Breast epithelium (tissue), 4 donors: ENCODE data around the gene DNAJB8. TPM values are rescaled to one million over a fixed set of nuclear protein-coding genes. Genes with fewer than 3 reads are reported as not detected.

Source experiments
- DNase-seq, 2 donors: peaks; one replicate each; pipeline ENCODE4 v3.0.0-alpha.2; 2019; ENCODE audit warnings: low spot score in 2 of 2
- H3K27ac ChIP-seq, 2 donors: fragments of 200-600 bp; sonication (generic) in 1 of 2; one replicate each; pipeline ENCODE4 v1.5.1; 2016 to 2019; ENCODE audit warnings: mild to moderate bottlenecking in 1 of 2
- H3K27me3 ChIP-seq, 2 donors: fragments of 200-600 bp; sonication (generic) in 1 of 2; one replicate each; pipeline versions ENCODE4 v1.5.1 to v1.6.0; 2017 to 2019; ENCODE audit warnings: control low read depth in 1 of 2, mild to moderate bottlenecking in 1 of 2
- H3K36me3 ChIP-seq: fragments of 200-600 bp; one replicate; pipeline ENCODE4 v1.5.1; 2019
- H3K4me1 ChIP-seq, 2 donors: fragments of 200-600 bp; sonication (generic); one replicate each; pipeline ENCODE4 v1.5.1; 2016 to 2019; ENCODE audit warnings: control low read depth in 1 of 2
- H3K4me3 ChIP-seq, 3 donors: fragments of 200-600 bp; sonication (generic); 1 replicate in 2 of 3; 2 replicates in 1 of 3; pipeline ENCODE4 v1.5.1; 2016 to 2019; ENCODE audit warnings: mild to moderate bottlenecking in 3 of 3, moderate library complexity in 2 of 3
- H3K9me3 ChIP-seq, 2 donors: fragments of 200-600 bp; sonication (generic) in 1 of 2; one replicate each; pipeline ENCODE4 v1.5.1; 2016 to 2019; ENCODE audit warnings: control low read depth in 1 of 2
- POLR2A ChIP-seq: fragments of 450-650 bp; IDR thresholded peaks from one replicate; pipeline ENCODE4 v1.6.1; 2016; ENCODE audit warnings: antibody characterized with exemption, mild to moderate bottlenecking, moderate library complexity
- POLR2AphosphoS5 ChIP-seq, 3 donors: sonication (generic); formaldehyde crosslinking; IDR thresholded peaks; one replicate each; pipeline ENCODE4 v1.6.1; 2017; ENCODE audit warnings: antibody characterized with exemption in 3 of 3
- intact Hi-C: fragments of 100-400 bp; cut with DNase I; formaldehyde crosslinking; loops from one replicate; pipeline ENCODE4 v1.15.1; 2023; ENCODE audit warnings: low total_unique reads
- total RNA-seq, 3 donors: library from RNA; depleted of rRNA; stranded (reverse); fragments of >200 nt; gene quantifications; one replicate each; pipeline ENCODE4 v1.1.0, GENCODE V29; 2016
- TF ChIP-seq, protein P1 (sequence below), 3 donors: fragments of 450-650 bp; IDR thresholded peaks; one replicate each; pipeline ENCODE4 v1.5.1; 2016 to 2017; ENCODE audit warnings: antibody characterized with exemption in 3 of 3, mild to moderate bottlenecking in 3 of 3, moderate library complexity in 3 of 3

DNAJB8 gene
- total RNA-seq, 3 donors from 2014 or later: not detected

- H3K27ac ChIP-seq: peak overlapping the region; percentile 48 to 77
- H3K27me3 ChIP-seq: peaks cover 9 to 100% of the 10 kb centered on the region in 2 donors
- peaks cover 17 to 24% of the 10 kb centered on the region in 2 donors for H3K4me1 ChIP-seq
- H3K4me3 ChIP-seq: peak overlapping the region; percentile 50 to 76 (median 55)
- TF ChIP-seq POLR2A: no peak
- TF ChIP-seq POLR2AphosphoS5 (IDR thresholded peaks at IDR 0.05): no peak
- TF ChIP-seq, protein P1, sequence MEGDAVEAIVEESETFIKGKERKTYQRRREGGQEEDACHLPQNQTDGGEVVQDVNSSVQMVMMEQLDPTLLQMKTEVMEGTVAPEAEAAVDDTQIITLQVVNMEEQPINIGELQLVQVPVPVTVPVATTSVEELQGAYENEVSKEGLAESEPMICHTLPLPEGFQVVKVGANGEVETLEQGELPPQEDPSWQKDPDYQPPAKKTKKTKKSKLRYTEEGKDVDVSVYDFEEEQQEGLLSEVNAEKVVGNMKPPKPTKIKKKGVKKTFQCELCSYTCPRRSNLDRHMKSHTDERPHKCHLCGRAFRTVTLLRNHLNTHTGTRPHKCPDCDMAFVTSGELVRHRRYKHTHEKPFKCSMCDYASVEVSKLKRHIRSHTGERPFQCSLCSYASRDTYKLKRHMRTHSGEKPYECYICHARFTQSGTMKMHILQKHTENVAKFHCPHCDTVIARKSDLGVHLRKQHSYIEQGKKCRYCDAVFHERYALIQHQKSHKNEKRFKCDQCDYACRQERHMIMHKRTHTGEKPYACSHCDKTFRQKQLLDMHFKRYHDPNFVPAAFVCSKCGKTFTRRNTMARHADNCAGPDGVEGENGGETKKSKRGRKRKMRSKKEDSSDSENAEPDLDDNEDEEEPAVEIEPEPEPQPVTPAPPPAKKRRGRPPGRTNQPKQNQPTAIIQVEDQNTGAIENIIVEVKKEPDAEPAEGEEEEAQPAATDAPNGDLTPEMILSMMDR (IDR thresholded peaks at IDR 0.05): no peak
- no peak for DNase-seq
- H3K9me3 ChIP-seq: no peaks in the 10 kb centered on the region
- H3K36me3 ChIP-seq: no peaks in the 10 kb centered on the region
- intact Hi-C loops: loop anchor here (5.0 to 10.0 kb wide), 2 partner anchors 404 to 528 kb away; no protein-coding TSS in a partner anchor
Observed at GRCh38 chr3:128488991-128489673, 22.4 kb upstream of the DNAJB8 start.

- Histone ChIP-seq H3K27ac (peak overlapping the region; percentile 48 to 77), H3K27me3 (peaks cover 9 to 100% of the 10 kb centered on the region in 2 donors), H3K9me3 (no peaks in the 10 kb centered on the region), H3K36me3 (no peaks in the 10 kb centered on the region), H3K4me1 (peaks cover 17 to 24% of the 10 kb centered on the region in 2 donors), H3K4me3 (peak overlapping the region; percentile 50 to 76 (median 55))
- TF ChIP-seq, protein P1 (IDR thresholded peaks at IDR 0.05): no peak
- TF ChIP-seq POLR2AphosphoS5 (IDR thresholded peaks at IDR 0.05): no peak
- no peak for TF ChIP-seq POLR2A
- no peak for DNase-seq
- intact Hi-C loops: loop anchor here (5.0 to 10.0 kb wide), 2 partner anchors 404 to 529 kb away; no protein-coding TSS in a partner anchor
Observed at GRCh38 chr3:128488636-128488990, 21.9 kb upstream of the DNAJB8 start.

DNA sequence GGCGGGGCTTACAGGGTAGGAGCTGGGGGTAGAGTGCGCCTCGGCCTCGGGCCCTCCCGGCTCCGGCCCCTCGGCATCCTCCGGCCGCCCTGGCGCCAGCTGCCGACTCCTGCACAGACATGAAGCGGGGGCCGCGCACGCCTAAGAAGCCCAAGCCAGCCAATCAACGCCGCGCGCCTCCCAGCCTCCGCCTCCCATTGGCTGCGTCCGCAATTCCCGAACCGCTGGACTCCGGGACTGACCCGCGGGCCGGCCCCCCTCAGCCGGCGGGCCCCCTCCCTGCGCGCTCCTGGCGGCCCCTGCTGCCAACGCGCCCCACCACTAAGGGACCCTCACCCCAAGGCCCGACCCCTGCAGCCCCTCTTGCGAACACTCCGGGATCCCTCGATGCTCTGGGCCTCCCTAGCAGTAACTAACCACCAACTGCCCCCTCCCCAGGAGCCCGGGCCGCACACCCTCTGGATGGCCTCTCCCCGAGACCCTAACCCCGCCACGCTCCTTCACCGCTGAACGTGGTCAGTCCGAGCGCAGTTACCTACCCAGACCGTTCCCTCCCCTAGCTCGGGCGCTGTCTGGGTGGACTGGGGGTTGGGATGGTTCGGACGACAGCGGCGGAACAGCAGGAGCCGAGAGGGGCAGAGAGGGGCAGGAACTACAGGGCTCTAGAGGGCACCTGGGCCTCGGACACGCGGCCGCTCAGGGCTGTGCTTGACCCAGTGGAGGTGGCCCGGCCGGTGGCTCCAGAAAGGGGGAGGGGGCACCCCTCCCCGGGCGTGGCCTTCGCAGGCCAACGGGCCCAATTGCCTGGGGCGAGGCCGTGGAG, 21.3 kb upstream of the DNAJB8 start:
- H3K27me3 ChIP-seq: peaks cover 8 to 100% of the 10 kb centered on the region in 2 donors
- peak in 1 of 3 donors; percentile 16 for TF ChIP-seq POLR2AphosphoS5 (IDR thresholded peaks at IDR 0.05)
- no peak for TF ChIP-seq POLR2A
- intact Hi-C loops: loop anchor here (5.0 to 10.0 kb wide), 2 partner anchors 403 to 529 kb away; no protein-coding TSS in a partner anchor
- H3K4me1 ChIP-seq: peaks cover 17 to 21% of the 10 kb centered on the region in 2 donors
- H3K36me3 ChIP-seq: no peaks in the 10 kb centered on the region
- H3K4me3 ChIP-seq: peak overlapping the region; percentile 50 to 76 (median 55)
- no peaks in the 10 kb centered on the region for H3K9me3 ChIP-seq
- peak; percentile 56 to 72 for DNase-seq
- peak overlapping the region in 1 of 2 donors; percentile 77 for H3K27ac ChIP-seq

DNA sequence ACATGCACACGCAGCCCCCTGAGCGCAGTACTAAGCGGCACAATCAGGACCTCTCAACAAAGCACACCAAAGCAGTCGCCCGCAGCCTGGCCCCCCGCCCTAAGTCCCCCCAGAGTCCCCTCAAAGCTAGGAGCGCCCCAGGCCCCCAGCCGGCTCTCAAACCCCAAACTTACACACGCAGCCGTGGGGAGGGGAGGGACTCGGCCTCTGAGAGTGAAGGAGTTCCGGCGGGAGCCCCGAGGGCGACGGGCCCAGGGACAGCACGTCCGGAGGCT, 20.8 kb upstream of the DNAJB8 start:
- no peak overlapping the region for H3K27ac ChIP-seq
- intact Hi-C loops: loop anchor here (5.0 to 10.0 kb wide), 2 partner anchors 403 to 530 kb away; no protein-coding TSS in a partner anchor
- peaks cover 13 to 16% of the 10 kb centered on the region in 2 donors for H3K4me1 ChIP-seq
- H3K27me3 ChIP-seq: peaks cover 7 to 100% of the 10 kb centered on the region in 2 donors
- H3K4me3 ChIP-seq: peak overlapping the region; percentile 50 to 76 (median 55)
- TF ChIP-seq, protein P1 (IDR thresholded peaks at IDR 0.05): no peak
- TF ChIP-seq POLR2A (no peak), POLR2AphosphoS5 (IDR thresholded peaks at IDR 0.05) (no peak)
- no peaks in the 10 kb centered on the region for H3K36me3 ChIP-seq
- H3K9me3 ChIP-seq: no peaks in the 10 kb centered on the region
- no peak for DNase-seq

DNA sequence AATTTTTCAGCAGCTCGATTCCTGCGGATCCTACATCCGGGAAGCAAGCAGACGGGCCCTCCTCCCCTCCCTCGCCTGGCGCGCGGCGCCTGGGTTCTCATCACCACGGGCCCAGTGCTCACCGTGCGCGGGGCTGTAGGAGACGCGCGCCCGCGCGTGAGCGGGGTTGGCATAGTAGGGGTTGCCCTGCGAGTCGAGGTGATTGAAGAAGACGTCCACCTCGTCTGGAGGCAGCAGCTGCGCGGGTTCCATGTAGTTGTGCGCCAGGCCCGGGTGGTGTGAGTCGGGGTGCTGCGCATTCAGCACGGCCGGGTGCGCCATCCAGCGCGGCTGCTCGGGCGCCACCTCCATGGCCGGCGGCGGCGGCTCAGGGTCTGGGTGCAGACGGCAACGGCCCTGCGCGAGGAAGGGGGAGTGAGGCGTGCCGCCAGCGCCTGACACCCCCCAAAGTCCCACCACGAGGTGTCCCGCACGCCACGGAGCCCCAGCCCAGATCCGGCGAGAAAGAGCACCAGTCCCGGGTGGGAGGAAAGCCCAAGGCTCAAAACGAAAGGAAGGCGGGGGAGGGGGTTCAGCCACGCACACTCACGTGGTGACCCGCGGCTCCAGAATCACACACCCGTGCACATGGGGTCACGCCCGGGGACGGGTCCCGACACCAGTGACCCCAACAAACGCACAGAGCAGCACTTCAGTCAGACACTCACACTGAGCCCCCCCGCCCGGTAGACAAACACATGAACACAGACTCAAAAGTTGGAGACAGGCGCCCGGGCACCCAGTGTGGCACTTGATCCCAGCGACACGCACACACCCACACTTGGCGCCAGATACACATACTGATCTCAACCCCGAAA, 20.2 kb upstream of the DNAJB8 start:
- intact Hi-C loops: loop anchor here (5.0 to 10.0 kb wide), 2 partner anchors 402 to 530 kb away; no protein-coding TSS in a partner anchor
- Histone ChIP-seq H3K27ac (no peak overlapping the region), H3K4me1 (peaks cover 12 to 15% of the 10 kb centered on the region in 2 donors), H3K4me3 (peak overlapping the region; percentile 50 to 76 (median 55)), H3K27me3 (peaks cover 7 to 100% of the 10 kb centered on the region in 2 donors), H3K9me3 (no peaks in the 10 kb centered on the region), H3K36me3 (no peaks in the 10 kb centered on the region)
- TF ChIP-seq POLR2A: no peak
- TF ChIP-seq POLR2AphosphoS5 (IDR thresholded peaks at IDR 0.05): peak in 2 of 3 donors; percentile 26 to 48
- DNase-seq: no peak
